Measurements from ENCODE around the gene RFX6.
A peak's percentile ranks its signal among the peaks of the same experiment; 100 is the strongest.

The RFX6 gene

GRCh38 chr6:116895935-116896334 is 18.9 kb downstream of the RFX6 start:
- no peak for DNase-seq (ENCODE audit: low read depth)

GRCh38 chr6:116902634-116903033 is 25.6 kb downstream of the RFX6 start:
- no peak for DNase-seq (ENCODE audit: low read depth)

- DNase-seq (ENCODE audit: low read depth), result no peak
Observed at GRCh38 chr6:116922853-116923548, 46.0 kb downstream of the RFX6 start.

GRCh38 chr6:116924245-116924644 is 47.2 kb downstream of the RFX6 start:
- DNase-seq (ENCODE audit: low read depth), result no peak

GRCh38 chr6:116925088-116925794 is 48.2 kb downstream of the RFX6 start:
- no peak for DNase-seq (ENCODE audit: low read depth)

- no peak for DNase-seq (ENCODE audit: low read depth)
Observed at GRCh38 chr6:116928677-116929076, 51.6 kb downstream of the RFX6 start.

- DNase-seq (ENCODE audit: low read depth), result no peak
Observed at GRCh38 chr6:116929825-116930224, 52.8 kb downstream of the RFX6 start.

GRCh38 chr6:116931456-116931855 is 54.4 kb downstream of the RFX6 start:
- no peak for DNase-seq (ENCODE audit: low read depth)

GRCh38 chr6:116932496-116932895 is 55.5 kb downstream of the RFX6 start:
- DNase-seq (ENCODE audit: low read depth), result no peak

- no peak for DNase-seq (ENCODE audit: low read depth)
Observed at GRCh38 chr6:116933485-116933884, 56.4 kb downstream of the RFX6 start.

- DNase-seq (ENCODE audit: low read depth), result no peak
Observed at GRCh38 chr6:116938305-116938704, 61.3 kb downstream of the RFX6 start.

GRCh38 chr6:116941727-116942126 is 64.7 kb downstream of the RFX6 start:
- DNase-seq (ENCODE audit: low read depth), result no peak

GRCh38 chr6:116945809-116946208 is 68.8 kb downstream of the RFX6 start:
- DNase-seq (ENCODE audit: low read depth), result no peak

GRCh38 chr6:116948533-116949304 is 71.7 kb downstream of the RFX6 start:
- no peak for DNase-seq (ENCODE audit: low read depth)

- no peak for DNase-seq (ENCODE audit: low read depth)
Observed at GRCh38 chr6:116949964-116950363, 72.9 kb downstream of the RFX6 start.

GRCh38 chr6:116954335-116954734 is 77.3 kb downstream of the RFX6 start:
- no peak for DNase-seq (ENCODE audit: low read depth)

GRCh38 chr6:116954938-116955337 is 77.9 kb downstream of the RFX6 start:
- DNase-seq (ENCODE audit: low read depth), result no peak

- DNase-seq (ENCODE audit: low read depth), result no peak
Observed at GRCh38 chr6:116955773-116956172, 78.7 kb downstream of the RFX6 start.

GRCh38 chr6:116963972-116964371 is 86.9 kb downstream of the RFX6 start:
- no peak for DNase-seq (ENCODE audit: low read depth)

- no peak for DNase-seq (ENCODE audit: low read depth)
Observed at GRCh38 chr6:116966675-116967576, 89.9 kb downstream of the RFX6 start.

- DNase-seq (ENCODE audit: low read depth), result peak; percentile 30
Observed at GRCh38 chr6:116969211-116969863, 92.3 kb downstream of the RFX6 start.

Data from fibroblast of gingiva (primary cell).